ENCODE results near the gene PLEKHN1.

Gene PLEKHN1

DNA sequence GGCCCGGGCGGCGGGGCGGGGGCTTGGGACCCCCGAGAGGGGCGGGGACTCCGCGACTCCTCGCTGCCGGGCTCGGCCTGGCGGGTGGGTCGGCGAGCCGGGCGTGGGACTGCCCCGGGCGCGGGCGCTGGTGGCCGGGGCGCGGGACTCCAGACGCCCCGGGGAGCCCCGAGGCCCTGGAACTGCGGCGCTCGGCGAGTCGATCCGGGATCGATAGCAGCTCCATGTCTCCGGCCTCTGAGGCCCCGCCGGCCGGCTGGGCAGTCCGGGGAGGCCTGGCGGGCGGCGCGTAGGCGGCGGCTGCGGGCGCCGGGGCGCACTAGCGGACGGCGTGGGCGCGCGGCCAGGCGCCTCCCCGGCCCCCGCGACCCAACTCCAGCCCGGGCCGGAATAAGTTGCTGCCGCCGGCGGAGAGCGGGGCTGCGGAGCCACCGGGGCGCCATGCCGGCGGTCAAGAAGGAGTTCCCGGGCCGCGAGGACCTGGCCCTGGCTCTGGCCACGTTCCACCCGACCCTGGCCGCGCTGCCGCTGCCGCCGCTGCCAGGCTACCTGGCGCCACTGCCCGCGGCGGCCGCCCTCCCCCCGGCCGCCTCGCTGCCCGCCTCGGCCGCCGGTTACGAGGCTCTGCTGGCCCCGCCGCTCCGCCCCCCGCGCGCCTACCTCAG is 42.2 kb upstream of the PLEKHN1 start:
- Histone ChIP-seq H3K4me1 (ENCODE audit: control insufficient read depth, insufficient read depth, low read length) (peaks cover 14% of the 10 kb centered on the region), H3K27ac (ENCODE audit: low read depth, low read length) (no peak overlapping the region), H3K4me3 (ENCODE audit: low read depth, low read length) (peak overlapping the region; percentile 51; the same call in 1 of the 2 replicates), H3K36me3 (ENCODE audit: control insufficient read depth, insufficient read depth, low read length) (no peaks in the 10 kb centered on the region), H3K9me3 (ENCODE audit: control insufficient read depth, insufficient read depth, low read length) (no peaks in the 10 kb centered on the region), H3K27me3 (ENCODE audit: control insufficient read depth, insufficient read depth, low read length) (peaks cover 99% of the 10 kb centered on the region), H3K9ac (ENCODE audit: low read depth, low read length) (no peak overlapping the region)

DNA sequence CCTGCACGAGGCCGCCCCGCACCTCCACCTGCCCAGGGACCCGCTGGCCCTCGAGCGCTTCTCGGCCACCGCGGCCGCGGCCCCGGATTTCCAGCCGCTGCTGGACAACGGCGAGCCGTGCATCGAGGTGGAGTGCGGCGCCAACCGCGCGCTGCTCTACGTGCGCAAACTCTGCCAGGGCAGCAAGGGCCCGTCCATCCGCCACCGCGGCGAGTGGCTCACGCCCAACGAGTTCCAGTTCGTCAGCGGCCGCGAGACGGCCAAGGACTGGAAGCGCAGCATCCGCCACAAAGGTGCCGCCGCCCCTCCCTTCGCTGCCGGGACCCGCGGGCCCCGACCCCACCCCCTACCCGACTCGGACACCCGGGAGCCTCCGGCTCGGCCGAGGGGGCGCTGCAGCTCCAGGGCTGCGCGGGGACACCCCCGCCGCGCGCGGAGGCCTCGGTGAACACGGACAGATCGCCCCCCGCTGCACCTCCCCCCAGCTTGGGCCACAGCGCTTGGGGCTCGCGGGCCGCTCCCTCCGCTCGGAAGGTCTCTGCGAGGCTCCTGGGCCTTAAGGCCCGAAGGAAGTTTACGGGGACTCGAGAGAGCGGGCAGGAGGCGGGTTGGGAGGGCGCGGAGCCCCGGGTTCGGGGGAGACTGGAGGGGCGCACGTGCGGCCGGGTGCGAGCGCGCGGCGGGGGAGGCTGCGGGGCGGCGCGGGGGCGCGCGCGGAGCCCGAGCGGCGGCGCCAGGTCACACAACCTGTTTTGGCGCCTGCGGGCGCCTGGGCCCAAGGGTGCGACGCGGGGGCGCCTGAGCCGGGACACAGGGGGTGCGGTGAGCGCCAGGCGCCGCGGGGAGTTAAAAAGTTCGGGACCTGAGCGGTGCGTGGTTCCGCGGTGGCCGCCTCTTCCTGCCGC is 41.4 kb upstream of the PLEKHN1 start:
- Histone ChIP-seq H3K27me3 (ENCODE audit: control insufficient read depth, insufficient read depth, low read length) (peaks cover 99% of the 10 kb centered on the region), H3K4me1 (ENCODE audit: control insufficient read depth, insufficient read depth, low read length) (peaks cover 14% of the 10 kb centered on the region)

DNA sequence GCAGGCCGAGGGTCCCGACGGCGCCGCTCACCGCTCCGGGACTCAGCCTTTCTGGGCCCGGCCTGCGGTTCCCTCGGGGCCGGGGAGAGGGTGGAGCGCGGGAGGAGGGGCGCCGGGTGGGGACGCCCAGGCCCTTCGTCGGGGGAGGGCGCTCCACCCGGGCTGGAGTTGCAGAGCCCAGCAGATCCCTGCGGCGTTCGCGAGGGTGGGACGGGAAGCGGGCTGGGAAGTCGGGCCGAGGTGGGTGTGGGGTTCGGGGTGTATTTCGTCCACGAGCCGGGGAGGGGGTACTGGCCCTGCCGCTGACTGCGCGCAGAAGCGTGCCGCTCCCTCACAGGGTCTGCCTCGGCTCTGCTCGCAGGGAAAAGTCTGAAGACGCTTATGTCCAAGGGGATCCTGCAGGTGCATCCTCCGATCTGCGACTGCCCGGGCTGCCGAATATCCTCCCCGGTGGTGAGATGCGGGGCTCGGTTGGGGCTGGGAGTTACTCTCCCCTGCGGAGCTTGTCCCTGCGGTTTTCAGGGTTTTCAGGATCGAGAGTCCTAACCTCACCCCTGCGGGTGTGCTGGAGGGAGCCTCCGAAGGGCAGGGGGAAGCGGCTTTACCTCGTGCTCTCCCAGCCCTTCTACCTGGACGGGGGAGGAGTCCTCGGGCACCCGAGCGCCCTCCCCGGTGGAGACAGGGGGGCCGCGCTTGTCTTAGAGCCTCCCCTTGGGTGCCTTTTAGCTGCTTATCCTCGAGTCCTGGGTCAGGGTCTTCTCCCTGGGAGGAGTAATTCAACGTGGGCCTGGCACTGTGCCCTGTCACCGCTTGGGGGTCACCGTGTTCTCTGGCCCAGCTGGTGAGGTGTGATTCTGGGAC is 40.5 kb upstream of the PLEKHN1 start:
- Histone ChIP-seq H3K27me3 (ENCODE audit: control insufficient read depth, insufficient read depth, low read length) (peaks cover 99% of the 10 kb centered on the region), H3K36me3 (ENCODE audit: control insufficient read depth, insufficient read depth, low read length) (no peaks in the 10 kb centered on the region), H3K4me3 (ENCODE audit: low read depth, low read length) (peak overlapping the region; percentile 20; the same call in 1 of the 2 replicates), H3K9me3 (ENCODE audit: control insufficient read depth, insufficient read depth, low read length) (no peaks in the 10 kb centered on the region), H3K9ac (ENCODE audit: low read depth, low read length) (no peak overlapping the region), H3K4me1 (ENCODE audit: control insufficient read depth, insufficient read depth, low read length) (peaks cover 9% of the 10 kb centered on the region), H3K27ac (ENCODE audit: low read depth, low read length) (no peak overlapping the region)

More for the DNA sequence above, 41.4 kb upstream of the PLEKHN1 start:
- Histone ChIP-seq H3K36me3 (ENCODE audit: control insufficient read depth, insufficient read depth, low read length) (no peaks in the 10 kb centered on the region), H3K9me3 (ENCODE audit: control insufficient read depth, insufficient read depth, low read length) (no peaks in the 10 kb centered on the region), H3K27ac (ENCODE audit: low read depth, low read length) (no peak overlapping the region), H3K4me3 (ENCODE audit: low read depth, low read length) (peak overlapping the region; percentile 51), H3K9ac (ENCODE audit: low read depth, low read length) (no peak overlapping the region)

DNA sequence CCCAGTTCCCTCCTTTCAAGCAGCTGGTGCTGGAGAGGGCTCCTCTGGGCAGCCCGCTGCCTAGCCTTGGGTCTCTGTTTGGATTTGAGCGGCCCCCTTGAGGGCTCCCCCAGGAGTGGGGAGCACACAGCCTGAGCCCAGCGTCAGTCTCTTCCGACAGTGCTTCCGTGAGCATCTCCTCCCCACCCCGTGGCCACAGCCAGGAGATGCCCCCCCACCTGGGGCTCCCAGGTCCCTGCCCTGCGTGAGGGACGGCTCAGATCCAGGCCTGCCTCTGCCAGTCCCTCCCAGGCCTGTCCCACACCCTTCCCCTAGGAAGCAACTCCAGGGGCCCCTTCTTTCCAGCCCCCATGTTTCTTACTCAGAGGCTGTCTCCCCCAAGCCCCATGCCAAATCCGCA is 39.0 kb upstream of the PLEKHN1 start:
- H3K27ac ChIP-seq (ENCODE audit: low read depth, low read length), result no peak overlapping the region
- H3K9me3 ChIP-seq (ENCODE audit: control insufficient read depth, insufficient read depth, low read length), result no peaks in the 10 kb centered on the region
- H3K4me1 ChIP-seq (ENCODE audit: control insufficient read depth, insufficient read depth, low read length), result peaks cover 3% of the 10 kb centered on the region; the same call in 1 of the 2 replicates
- no peak overlapping the region for H3K9ac ChIP-seq (ENCODE audit: low read depth, low read length)
- no peak overlapping the region for H3K4me3 ChIP-seq (ENCODE audit: low read depth, low read length)
- peaks cover 99% of the 10 kb centered on the region for H3K27me3 ChIP-seq (ENCODE audit: control insufficient read depth, insufficient read depth, low read length)
- H3K36me3 ChIP-seq (ENCODE audit: control insufficient read depth, insufficient read depth, low read length), result no peaks in the 10 kb centered on the region

DNA sequence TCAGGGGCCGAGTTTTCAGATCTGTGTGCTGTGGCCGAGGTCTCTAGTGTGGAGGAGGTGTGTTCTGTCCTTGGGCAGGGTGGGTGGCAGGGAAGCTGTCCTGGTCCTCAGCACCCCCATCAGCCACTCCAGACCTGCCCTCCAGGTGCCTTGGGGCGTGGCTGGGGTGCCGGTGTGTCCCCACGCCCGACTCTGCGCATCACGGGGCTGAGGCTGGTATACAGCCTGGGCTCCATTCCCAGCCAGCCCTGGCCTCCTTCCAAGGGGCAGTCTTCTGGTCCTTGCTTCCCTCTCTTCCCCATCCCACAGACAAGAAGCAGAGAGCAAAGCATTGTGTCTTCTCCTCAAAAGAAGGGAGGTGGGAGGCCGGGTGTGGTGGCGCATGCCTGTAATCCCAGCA is 38.5 kb upstream of the PLEKHN1 start:
- Histone ChIP-seq H3K4me3 (ENCODE audit: low read depth, low read length) (no peak overlapping the region), H3K27me3 (ENCODE audit: control insufficient read depth, insufficient read depth, low read length) (peaks cover 99% of the 10 kb centered on the region), H3K9me3 (ENCODE audit: control insufficient read depth, insufficient read depth, low read length) (no peaks in the 10 kb centered on the region), H3K36me3 (ENCODE audit: control insufficient read depth, insufficient read depth, low read length) (no peaks in the 10 kb centered on the region), H3K9ac (ENCODE audit: low read depth, low read length) (no peak overlapping the region), H3K27ac (ENCODE audit: low read depth, low read length) (no peak overlapping the region), H3K4me1 (ENCODE audit: control insufficient read depth, insufficient read depth, low read length) (peaks cover 3% of the 10 kb centered on the region; the same call in 1 of the 2 replicates)

DNA sequence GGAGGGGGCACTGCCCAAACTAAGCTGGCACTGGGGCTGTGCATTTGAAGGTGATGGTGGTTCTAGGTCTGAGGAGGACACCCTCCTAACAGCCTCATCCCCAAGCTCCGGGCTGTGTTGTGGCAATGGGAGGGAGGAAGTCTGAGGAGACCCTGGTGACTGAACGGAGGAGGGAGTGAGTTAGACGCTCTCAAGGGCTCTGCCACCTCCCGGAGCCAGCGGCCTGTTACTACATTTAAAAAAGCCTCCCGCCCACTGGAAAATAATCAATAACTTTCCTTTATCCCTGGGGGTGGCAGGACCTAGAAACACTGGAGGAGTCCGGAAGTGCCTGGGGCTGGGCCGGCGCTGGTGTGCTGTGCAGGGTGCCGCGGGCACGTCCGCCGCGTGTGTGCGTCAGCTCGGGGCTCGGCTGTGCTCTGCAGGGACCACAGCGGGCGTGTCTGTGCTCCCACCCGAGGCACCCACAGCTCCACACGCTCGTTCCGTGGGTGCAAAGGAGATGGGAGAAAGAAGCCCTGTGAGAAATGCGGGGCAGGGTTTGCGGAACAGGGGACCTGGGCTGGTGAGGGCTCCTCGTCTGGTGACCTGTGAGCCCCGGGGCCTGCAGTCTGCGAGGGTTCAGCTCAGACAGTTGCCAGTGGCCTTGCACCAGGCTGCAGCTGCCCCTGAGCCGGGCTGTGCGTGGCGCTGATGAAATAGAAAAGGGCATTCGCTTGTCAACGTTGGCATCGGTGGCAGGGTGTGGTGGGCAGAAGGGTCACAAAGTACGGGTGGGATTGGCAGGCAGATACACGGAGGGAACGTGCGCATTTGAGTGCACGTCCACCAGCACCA is 37.2 kb upstream of the PLEKHN1 start:
- H3K27me3 ChIP-seq (ENCODE audit: control insufficient read depth, insufficient read depth, low read length), result peaks cover 97% of the 10 kb centered on the region
- H3K4me3 ChIP-seq (ENCODE audit: low read depth, low read length), result no peak overlapping the region
- H3K9me3 ChIP-seq (ENCODE audit: control insufficient read depth, insufficient read depth, low read length), result no peaks in the 10 kb centered on the region
- no peak overlapping the region for H3K9ac ChIP-seq (ENCODE audit: low read depth, low read length)
- H3K36me3 ChIP-seq (ENCODE audit: control insufficient read depth, insufficient read depth, low read length), result no peaks in the 10 kb centered on the region
- H3K4me1 ChIP-seq (ENCODE audit: control insufficient read depth, insufficient read depth, low read length), result peaks cover 3% of the 10 kb centered on the region; the same call in 1 of the 2 replicates
- H3K27ac ChIP-seq (ENCODE audit: low read depth, low read length), result no peak overlapping the region

DNA sequence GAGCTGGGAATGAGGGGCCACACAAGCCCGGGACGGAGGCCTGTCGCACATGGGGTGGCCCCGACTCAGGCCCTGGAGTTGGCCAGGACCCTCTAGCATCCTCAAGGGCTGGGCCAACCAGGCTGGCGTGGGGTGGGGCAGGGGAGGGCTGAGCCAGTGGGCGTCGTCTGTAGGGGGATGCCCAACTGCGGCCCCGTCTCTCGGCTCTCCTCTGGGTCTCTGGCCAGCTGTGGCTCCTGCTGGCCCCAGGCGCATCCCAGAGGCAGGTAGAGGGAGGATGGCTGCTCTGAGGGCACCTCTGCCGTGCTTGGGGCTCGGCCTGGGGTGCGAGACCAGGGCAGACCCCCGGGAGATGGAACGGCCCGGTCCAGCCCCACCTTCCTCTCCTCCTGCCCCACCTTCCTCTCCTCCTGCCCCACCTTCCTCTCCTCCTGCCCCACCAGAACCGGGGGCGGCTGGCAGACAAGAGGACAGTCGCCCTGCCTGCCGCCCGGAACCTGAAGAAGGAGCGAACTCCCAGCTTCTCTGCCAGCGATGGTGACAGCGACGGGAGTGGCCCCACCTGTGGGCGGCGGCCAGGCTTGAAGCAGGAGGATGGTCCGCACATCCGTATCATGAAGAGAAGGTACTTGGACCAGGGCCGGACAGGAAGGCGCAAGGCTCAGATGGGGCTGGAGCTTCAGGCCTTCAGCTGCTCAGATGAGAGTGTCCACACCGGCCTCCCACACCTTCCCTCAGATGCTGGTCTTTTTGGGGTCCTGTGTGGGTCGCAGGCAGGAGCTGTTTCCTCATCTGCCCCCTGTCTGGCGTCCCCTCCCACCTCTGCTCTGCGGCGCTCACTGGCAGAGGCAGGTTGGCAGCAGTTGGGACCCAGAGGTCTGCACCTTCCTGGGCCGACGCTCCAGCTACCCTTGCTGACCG is 36.3 kb upstream of the PLEKHN1 start:
- Histone ChIP-seq H3K9me3 (ENCODE audit: control insufficient read depth, insufficient read depth, low read length) (no peaks in the 10 kb centered on the region), H3K36me3 (ENCODE audit: control insufficient read depth, insufficient read depth, low read length) (no peaks in the 10 kb centered on the region), H3K4me3 (ENCODE audit: low read depth, low read length) (no peak overlapping the region), H3K9ac (ENCODE audit: low read depth, low read length) (no peak overlapping the region), H3K27me3 (ENCODE audit: control insufficient read depth, insufficient read depth, low read length) (peaks cover 90% of the 10 kb centered on the region), H3K27ac (ENCODE audit: low read depth, low read length) (no peak overlapping the region), H3K4me1 (ENCODE audit: control insufficient read depth, insufficient read depth, low read length) (peaks cover 5% of the 10 kb centered on the region; the same call in 1 of the 2 replicates)

DNA sequence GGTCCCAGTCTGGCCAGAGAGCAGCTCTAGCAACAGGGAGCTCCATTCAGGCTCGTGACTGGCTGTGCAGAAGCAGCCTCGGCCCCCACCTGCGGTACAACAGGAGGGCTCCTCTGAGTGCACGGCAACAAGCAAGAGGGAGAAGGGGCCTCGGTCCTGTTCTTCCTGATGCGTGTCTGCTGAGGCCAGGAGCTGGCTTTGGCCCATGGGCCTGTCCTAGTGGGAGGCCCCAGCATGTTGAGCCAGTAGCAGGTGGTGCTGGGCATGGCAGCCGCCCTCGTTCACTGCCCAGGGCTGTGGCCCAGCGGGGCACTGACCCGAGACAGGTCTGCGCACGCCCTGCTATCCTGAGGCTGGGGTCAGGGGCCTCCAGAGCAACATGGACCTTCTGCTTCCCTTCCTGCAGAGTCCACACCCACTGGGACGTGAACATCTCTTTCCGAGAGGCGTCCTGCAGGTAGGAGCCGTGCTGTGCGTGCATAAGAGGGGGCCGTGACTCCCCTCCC is 35.6 kb upstream of the PLEKHN1 start:
- Histone ChIP-seq H3K36me3 (ENCODE audit: control insufficient read depth, insufficient read depth, low read length) (no peaks in the 10 kb centered on the region), H3K4me3 (ENCODE audit: low read depth, low read length) (no peak overlapping the region), H3K27me3 (ENCODE audit: control insufficient read depth, insufficient read depth, low read length) (peaks cover 90% of the 10 kb centered on the region), H3K9me3 (ENCODE audit: control insufficient read depth, insufficient read depth, low read length) (no peaks in the 10 kb centered on the region), H3K9ac (ENCODE audit: low read depth, low read length) (no peak overlapping the region), H3K27ac (ENCODE audit: low read depth, low read length) (no peak overlapping the region), H3K4me1 (ENCODE audit: control insufficient read depth, insufficient read depth, low read length) (peaks cover 7% of the 10 kb centered on the region; the same call in 1 of the 2 replicates)

DNA sequence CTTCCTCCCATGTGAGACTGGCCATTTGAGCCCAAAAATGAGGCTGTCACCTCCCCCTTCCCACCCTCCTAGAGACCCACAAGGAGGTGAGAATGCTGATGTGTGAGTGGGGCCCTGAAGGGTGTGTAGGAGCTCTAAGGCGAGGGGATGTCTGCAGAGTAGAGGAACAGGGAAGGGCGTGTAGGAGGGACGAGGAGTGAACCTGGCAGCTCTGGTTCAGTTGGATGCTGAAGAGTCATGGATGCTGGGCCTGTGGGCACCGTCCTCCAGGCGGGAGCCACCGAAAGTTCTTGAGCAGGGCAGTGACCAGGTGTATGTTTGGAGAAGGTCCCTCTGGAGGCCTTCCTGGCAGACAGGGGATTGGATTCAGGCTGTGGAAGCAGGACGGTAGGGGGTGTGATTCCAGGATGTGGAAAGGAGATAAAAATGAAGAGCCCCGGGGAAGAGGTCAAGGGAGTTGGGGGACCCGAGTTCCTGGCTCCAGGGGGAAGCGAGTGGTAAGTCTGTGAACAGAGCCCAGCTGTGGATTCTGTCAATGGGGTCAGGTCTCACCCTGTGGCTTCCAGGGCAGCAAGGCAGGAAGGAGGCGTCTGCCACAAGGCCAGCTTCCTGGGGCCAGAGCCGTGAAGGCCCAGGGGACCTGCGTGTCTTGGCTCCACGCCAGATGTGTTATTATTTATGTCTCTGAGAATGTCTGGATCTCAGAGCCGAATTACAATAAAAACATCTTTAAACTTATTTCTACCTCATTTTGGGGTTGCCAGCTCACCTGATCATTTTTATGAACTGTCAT is 34.7 kb upstream of the PLEKHN1 start:
- Histone ChIP-seq H3K27ac (ENCODE audit: low read depth, low read length) (no peak overlapping the region), H3K36me3 (ENCODE audit: control insufficient read depth, insufficient read depth, low read length) (no peaks in the 10 kb centered on the region), H3K9ac (ENCODE audit: low read depth, low read length) (no peak overlapping the region), H3K9me3 (ENCODE audit: control insufficient read depth, insufficient read depth, low read length) (no peaks in the 10 kb centered on the region), H3K4me3 (ENCODE audit: low read depth, low read length) (no peak overlapping the region), H3K4me1 (ENCODE audit: control insufficient read depth, insufficient read depth, low read length) (0 out of 2 replicates have a peak, but pooled peaks cover 3% of the 10 kb centered on the region), H3K27me3 (ENCODE audit: control insufficient read depth, insufficient read depth, low read length) (peaks cover 90% of the 10 kb centered on the region)

Measured in HUES48 (cell line).